Stimulated activated CD4-positive, alpha-beta T cell treated with anti-CD3 and anti-CD28 coated beads, Interleukin-1b, Interleukin-23, amount 100 ng/mL, for 4 hours (primary cell): ENCODE measurements around the gene CFAP57.

Experiments
- DNase-seq, 2 donors: peaks; one replicate each; pipeline ENCODE4 v3.0.0-alpha.2; 2020; ENCODE audit warnings: low read depth in 2 of 2

The CFAP57 gene

GRCh38 chr1:43227143-43227764, 55.1 kb downstream of the CFAP57 start:
- DNase-seq, result peak; percentile 85 to 87

- no peak for DNase-seq
Observed at GRCh38 chr1:43229826-43230780, 58.0 kb downstream of the CFAP57 start.

- no peak for DNase-seq
Observed at GRCh38 chr1:43232074-43232473, 59.9 kb downstream of the CFAP57 start.

- no peak for DNase-seq
Observed at GRCh38 chr1:43232482-43232881, 60.4 kb downstream of the CFAP57 start.

GRCh38 chr1:43233631-43234030, 61.5 kb downstream of the CFAP57 start:
- DNase-seq, result no peak

GRCh38 chr1:43234267-43234666, 62.1 kb downstream of the CFAP57 start:
- DNase-seq, result no peak

- no peak for DNase-seq
Observed at GRCh38 chr1:43235040-43235439, 62.9 kb downstream of the CFAP57 start.

- no peak for DNase-seq
Observed at GRCh38 chr1:43235451-43236121, 63.5 kb downstream of the CFAP57 start.

- DNase-seq, result no peak
Observed at GRCh38 chr1:43237121-43237520, 65.0 kb downstream of the CFAP57 start.

GRCh38 chr1:43238085-43238484, 66.0 kb downstream of the CFAP57 start:
- peak in 1 of 2 donors; percentile 4 for DNase-seq

GRCh38 chr1:43238991-43239469, 66.9 kb downstream of the CFAP57 start:
- no peak for DNase-seq

- DNase-seq, result no peak
Observed at GRCh38 chr1:43239484-43239883, 67.4 kb downstream of the CFAP57 start.

GRCh38 chr1:43241413-43241836, 69.3 kb downstream of the CFAP57 start:
- no peak for DNase-seq

- DNase-seq, result no peak
Observed at GRCh38 chr1:43243299-43243698, 71.2 kb downstream of the CFAP57 start.

- DNase-seq, result no peak
Observed at GRCh38 chr1:43246466-43247213, 74.5 kb downstream of the CFAP57 start.

GRCh38 chr1:43247256-43247921, 75.3 kb downstream of the CFAP57 start:
- DNase-seq, result no peak

- DNase-seq, result no peak
Observed at GRCh38 chr1:43250351-43250761, 78.2 kb downstream of the CFAP57 start.

- no peak for DNase-seq
Observed at GRCh38 chr1:43251024-43251423, 78.9 kb downstream of the CFAP57 start.

GRCh38 chr1:43252225-43252624, 80.1 kb downstream of the CFAP57 start:
- DNase-seq, result no peak

- no peak for DNase-seq
Observed at GRCh38 chr1:43253173-43253572, 81.0 kb downstream of the CFAP57 start.

- DNase-seq, result no peak
Observed at GRCh38 chr1:43253876-43254275, 81.7 kb downstream of the CFAP57 start.
